ENCODE data around the gene CDH22.

DNA sequence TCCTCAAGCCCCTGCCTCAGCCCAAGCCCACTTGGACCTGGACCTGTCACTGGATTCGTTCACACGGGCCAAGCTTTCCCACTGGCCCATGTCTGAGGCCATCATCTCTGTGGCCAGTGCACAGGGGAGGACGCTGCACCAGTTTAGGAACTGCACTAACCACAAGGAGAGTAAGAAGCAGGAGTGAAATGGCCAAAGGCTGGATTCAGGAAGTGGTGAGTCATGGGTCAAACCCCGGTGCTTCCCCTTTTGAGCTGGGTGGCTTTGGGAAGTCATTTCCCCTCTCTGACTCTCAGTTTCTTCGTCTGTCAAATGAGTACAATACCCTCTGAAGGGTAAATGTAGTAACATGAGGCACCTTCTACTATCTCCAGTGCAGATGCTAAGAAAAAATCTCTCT, 102.3 kb downstream of the CDH22 start:
- TF ChIP-seq, protein P1, sequence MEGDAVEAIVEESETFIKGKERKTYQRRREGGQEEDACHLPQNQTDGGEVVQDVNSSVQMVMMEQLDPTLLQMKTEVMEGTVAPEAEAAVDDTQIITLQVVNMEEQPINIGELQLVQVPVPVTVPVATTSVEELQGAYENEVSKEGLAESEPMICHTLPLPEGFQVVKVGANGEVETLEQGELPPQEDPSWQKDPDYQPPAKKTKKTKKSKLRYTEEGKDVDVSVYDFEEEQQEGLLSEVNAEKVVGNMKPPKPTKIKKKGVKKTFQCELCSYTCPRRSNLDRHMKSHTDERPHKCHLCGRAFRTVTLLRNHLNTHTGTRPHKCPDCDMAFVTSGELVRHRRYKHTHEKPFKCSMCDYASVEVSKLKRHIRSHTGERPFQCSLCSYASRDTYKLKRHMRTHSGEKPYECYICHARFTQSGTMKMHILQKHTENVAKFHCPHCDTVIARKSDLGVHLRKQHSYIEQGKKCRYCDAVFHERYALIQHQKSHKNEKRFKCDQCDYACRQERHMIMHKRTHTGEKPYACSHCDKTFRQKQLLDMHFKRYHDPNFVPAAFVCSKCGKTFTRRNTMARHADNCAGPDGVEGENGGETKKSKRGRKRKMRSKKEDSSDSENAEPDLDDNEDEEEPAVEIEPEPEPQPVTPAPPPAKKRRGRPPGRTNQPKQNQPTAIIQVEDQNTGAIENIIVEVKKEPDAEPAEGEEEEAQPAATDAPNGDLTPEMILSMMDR (IDR thresholded peaks at IDR 0.05): no peak
- no peak for TF ChIP-seq POLR2A (IDR thresholded peaks at IDR 0.05)

Measured in adrenal gland (tissue), 5 donors.